ENCODE measurements around the gene CHN2.

The CHN2 gene

DNA sequence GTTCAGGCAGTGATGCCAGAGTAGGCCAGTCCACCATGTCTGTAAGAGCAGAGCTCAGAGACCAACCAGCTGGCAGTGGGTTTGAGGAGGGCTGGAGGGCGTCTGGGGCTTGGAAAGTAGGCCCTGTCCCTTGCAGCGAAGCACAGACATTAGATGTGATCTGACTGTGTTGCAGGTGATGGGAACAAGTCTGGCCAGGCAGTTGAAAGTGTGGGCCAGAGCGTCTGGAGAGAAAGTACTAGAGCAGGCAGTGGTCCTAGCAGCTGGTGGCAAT lies 53.3 kb downstream of the CHN2 start:
- H3K4me3 ChIP-seq (ENCODE audit: control insufficient read depth, low read depth, low read length), result no peak overlapping the region
- DNase-seq (ENCODE audit: low read depth), result no peak
- no peak for TF ChIP-seq CTCF (IDR thresholded peaks at IDR 0.05; ENCODE audit: control insufficient read depth, insufficient read depth, low read depth, low read length, missing control alignments)

- no peak overlapping the region for H3K4me3 ChIP-seq (ENCODE audit: control insufficient read depth, low read depth, low read length)
- no peak for DNase-seq (ENCODE audit: low read depth)
- TF ChIP-seq CTCF (IDR thresholded peaks at IDR 0.05; ENCODE audit: control insufficient read depth, insufficient read depth, low read depth, low read length, missing control alignments), result no peak
Observed at GRCh38 chr7:29248713-29249382, 54.3 kb downstream of the CHN2 start.

- no peak for DNase-seq (ENCODE audit: low read depth)
- TF ChIP-seq CTCF (IDR thresholded peaks at IDR 0.05; ENCODE audit: control insufficient read depth, insufficient read depth, low read depth, low read length, missing control alignments), result no peak
- H3K4me3 ChIP-seq (ENCODE audit: control insufficient read depth, low read depth, low read length), result no peak overlapping the region
Observed at GRCh38 chr7:29249383-29249750, 54.8 kb downstream of the CHN2 start.

- no peak for TF ChIP-seq CTCF (IDR thresholded peaks at IDR 0.05; ENCODE audit: control insufficient read depth, insufficient read depth, low read depth, low read length, missing control alignments)
Observed at GRCh38 chr7:29249860-29250259, 55.3 kb downstream of the CHN2 start.

DNA sequence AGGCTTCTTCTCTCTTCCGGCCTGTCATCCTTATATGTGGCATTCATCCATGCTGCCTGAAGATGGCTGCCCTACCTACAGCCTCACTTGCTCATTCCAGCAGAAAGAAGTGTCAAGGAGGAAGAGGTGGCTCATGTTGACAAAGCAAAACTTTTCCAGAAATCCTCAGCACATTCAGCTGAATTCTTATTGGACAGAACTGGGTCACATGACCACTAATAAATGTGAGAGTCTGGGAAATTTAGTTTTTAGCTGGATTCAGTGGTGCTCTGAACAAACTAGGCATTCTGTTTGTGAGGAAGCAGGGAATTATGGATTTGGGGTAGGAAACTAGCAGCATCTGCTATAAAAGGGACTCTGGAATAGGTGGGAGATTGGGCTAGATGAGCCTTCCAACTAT lies 58.6 kb downstream of the CHN2 start:
- TF ChIP-seq CTCF (IDR thresholded peaks at IDR 0.05; ENCODE audit: control insufficient read depth, insufficient read depth, low read depth, low read length, missing control alignments), result no peak

More at GRCh38 chr7:29249860-29250259, 55.3 kb downstream of the CHN2 start:
- H3K4me3 ChIP-seq (ENCODE audit: control insufficient read depth, low read depth, low read length), result no peak overlapping the region
- no peak for DNase-seq (ENCODE audit: low read depth)

DNA sequence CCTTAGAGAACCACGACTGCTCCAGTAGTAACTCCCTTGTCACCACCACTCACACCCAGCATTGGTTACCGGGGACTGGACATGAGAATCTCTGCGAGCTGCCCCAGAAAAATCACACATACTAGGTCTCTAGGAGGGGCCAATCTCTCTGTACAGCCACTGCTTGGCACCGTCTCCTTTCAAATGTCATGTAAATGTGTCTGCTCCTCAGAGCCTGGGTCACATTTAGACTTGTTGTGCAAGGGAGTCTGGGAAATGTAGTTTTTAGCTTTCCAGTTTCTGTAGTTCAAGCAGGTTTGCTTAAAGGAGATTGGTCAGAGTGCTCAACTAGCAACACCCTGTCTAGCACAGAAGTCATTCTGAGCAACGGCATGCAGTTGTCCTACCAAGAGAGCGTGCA lies 60.0 kb downstream of the CHN2 start:
- H3K4me3 ChIP-seq (ENCODE audit: control insufficient read depth, low read depth, low read length), result no peak overlapping the region
- TF ChIP-seq CTCF (IDR thresholded peaks at IDR 0.05; ENCODE audit: control insufficient read depth, insufficient read depth, low read depth, low read length, missing control alignments), result no peak
- DNase-seq (ENCODE audit: low read depth), result no peak

More for the DNA sequence above, 58.6 kb downstream of the CHN2 start:
- H3K4me3 ChIP-seq (ENCODE audit: control insufficient read depth, low read depth, low read length), result no peak overlapping the region
- no peak for DNase-seq (ENCODE audit: low read depth)
